Keratinocyte (primary cell): Measurements from ENCODE around the gene EPHB1. TPM values are rescaled to one million over a fixed set of nuclear protein-coding genes. Genes with fewer than 3 reads are reported as not detected.

Experiments
- DNase-seq: peaks from one replicate; pipeline ENCODE4 v3.0.0-alpha.2; 2011; ENCODE audit warnings: low read depth, missing footprints, low spot score
- FAIRE-seq: peaks from 2 replicates; lab custom pipeline; 2011; peaks lifted over from hg19 to GRCh38; lab: Jason Lieb, UNC
- H2AFZ ChIP-seq: 2 replicates; pipeline ENCODE4 v1.6.0; 2012; ENCODE audit warnings: low read length, control low read depth, inconsistent platforms; ENCODE audit not compliant: control insufficient read depth
- H3K27ac ChIP-seq: 2 replicates; pipeline ENCODE4 v1.5.1; 2011; ENCODE audit warnings: low read length; ENCODE audit not compliant: control insufficient read depth, insufficient read depth
- H3K27me3 ChIP-seq: 3 replicates; pipeline ENCODE4 v1.6.0; 2011; ENCODE audit warnings: low read length; ENCODE audit not compliant: control insufficient read depth, insufficient read depth; ENCODE audit errors: extremely low read depth
- H3K36me3 ChIP-seq, 2 experiments: 2 replicates in 1 of 2; 3 replicates in 1 of 2; pipeline ENCODE4 v1.5.1; 2011; ENCODE audit warnings: low read length in 2 of 2, mild to moderate bottlenecking in 1 of 2; ENCODE audit not compliant: control insufficient read depth in 2 of 2, insufficient read depth in 2 of 2; ENCODE audit errors: extremely low read depth in 1 of 2
- H3K4me1 ChIP-seq: 3 replicates; pipeline ENCODE4 v1.5.1; 2011; ENCODE audit warnings: low read length; ENCODE audit not compliant: control insufficient read depth, insufficient read depth; ENCODE audit errors: extremely low read depth
- H3K4me2 ChIP-seq: 3 replicates; pipeline ENCODE4 v1.6.0; 2011; ENCODE audit warnings: low read depth, low read length; ENCODE audit not compliant: control insufficient read depth, insufficient read depth; ENCODE audit errors: extremely low read depth
- H3K4me3 ChIP-seq, 3 experiments: fragments of 200-600 bp in 1 of 3; sonication (generic) in 1 of 3; 2 replicates in 2 of 3; 3 replicates in 1 of 3; pipeline ENCODE4 v1.5.1; 2011 to 2016; ENCODE audit warnings: low read length in 3 of 3, mild to moderate bottlenecking in 3 of 3, control low read depth in 2 of 3, inconsistent platforms in 1 of 3, low read depth in 1 of 3, mixed read lengths in 1 of 3, mixed run types in 1 of 3, moderate library complexity in 1 of 3; ENCODE audit not compliant: control insufficient read depth in 2 of 3, insufficient read depth in 2 of 3; ENCODE audit errors: extremely low read depth in 1 of 3
- H3K79me2 ChIP-seq: 2 replicates; pipeline ENCODE4 v1.6.0; 2012; ENCODE audit warnings: low read length; ENCODE audit not compliant: control insufficient read depth, insufficient read depth
- H3K9ac ChIP-seq: 3 replicates; pipeline ENCODE4 v1.6.0; 2011; ENCODE audit warnings: low read length; ENCODE audit not compliant: control insufficient read depth, insufficient read depth; ENCODE audit errors: extremely low read depth
- H3K9me1 ChIP-seq: 3 replicates; pipeline ENCODE4 v1.6.0; 2011; ENCODE audit warnings: low read length; ENCODE audit not compliant: control insufficient read depth, insufficient read depth; ENCODE audit errors: extremely low read depth
- H3K9me3 ChIP-seq: 2 replicates; pipeline ENCODE4 v1.5.1; 2012; ENCODE audit warnings: low read depth, low read length; ENCODE audit not compliant: control insufficient read depth
- H4K20me1 ChIP-seq: 3 replicates; pipeline ENCODE4 v1.6.0; 2011; ENCODE audit warnings: low read length; ENCODE audit not compliant: control insufficient read depth, insufficient read depth; ENCODE audit errors: extremely low read depth
- CTCF ChIP-seq, 3 experiments: IDR thresholded peaks in 1 of 3; conservative IDR thresholded peaks in 1 of 3; optimal IDR thresholded peaks in 1 of 3; 2 replicates in 2 of 3; 3 replicates in 1 of 3; pipeline versions ENCODE3 to v1.5.1; 2011; ENCODE audit warnings: low read length in 3 of 3, mild to moderate bottlenecking in 3 of 3, moderate library complexity in 2 of 3, control low read depth in 1 of 3, inconsistent platforms in 1 of 3; ENCODE audit not compliant: insufficient read depth in 2 of 3; ENCODE audit errors: extremely low read depth in 1 of 3
- EZH2 ChIP-seq: IDR thresholded peaks from one replicate; pipeline ENCODE4 v1.6.1; 2012; ENCODE audit warnings: inconsistent platforms, mild to moderate bottlenecking, low read length, moderate library complexity
- dilution Hi-C: fragments of 300-500 bp; cut with MboI; formaldehyde crosslinking; loops from one replicate; pipeline ENCODE4 v1.7.0; 2020; ENCODE audit warnings: low sequenced_read_pairs; ENCODE audit not compliant: extremely low pct_ligation_motif_present
- polyA plus RNA-seq, 5 experiments: library from polyadenylated mRNA; depleted of rRNA in 3 of 5; stranded (reverse) in 3 of 5; stranded (forward) in 1 of 5; unstranded in 1 of 5; fragments of >200 nt; gene quantifications; 1 replicate in 1 of 5; 2 replicates in 3 of 5; 3 replicates in 1 of 5; pipeline versions ENCODE4 v1.2.1 to v1.2.3, GENCODE V29; 2011 to 2012; ENCODE audit warnings: missing spikeins in 2 of 5, low read depth in 1 of 5, low replicate concordance in 1 of 5

Gene EPHB1
- polyA plus RNA-seq, 1 donor (not counting 4 experiments of a cell fraction or from before 2014, with no cell fraction given): 0.01 TPM

GRCh38 chr3:135261214-135261775 is 466.2 kb downstream of the EPHB1 start:
- Histone ChIP-seq H3K9ac (no peak overlapping the region), H3K27me3 (no peaks in the 10 kb centered on the region), H3K9me1 (no peaks in the 10 kb centered on the region), H3K27ac (no peak overlapping the region), H3K79me2 (no peaks in the 10 kb centered on the region), H3K4me1 (no peaks in the 10 kb centered on the region), H2AFZ (no peak overlapping the region), H3K4me3 (no peak overlapping the region), H3K9me3 (no peaks in the 10 kb centered on the region), H3K36me3 (no peaks in the 10 kb centered on the region), H4K20me1 (no peaks in the 10 kb centered on the region), H3K4me2 (no peak overlapping the region)
- no peak for TF ChIP-seq EZH2
- no peak for TF ChIP-seq CTCF (optimal IDR thresholded peaks at IDR 0.05 in 1 of 3, IDR thresholded peaks at IDR 0.05 in 1 of 3, conservative IDR thresholded peaks at IDR 0.05 in 1 of 3; ENCODE audit: extremely low read depth in 1 of 3, insufficient read depth in 2 of 3, low read length in 3 of 3)
- no peak for FAIRE-seq
- dilution Hi-C loops: no loop called here
- DNase-seq: no peak

- H3K9ac ChIP-seq: no peak overlapping the region
- H3K4me1 ChIP-seq: no peaks in the 10 kb centered on the region
- no peaks in the 10 kb centered on the region for H3K79me2 ChIP-seq
- no peak overlapping the region for H2AFZ ChIP-seq
- H3K36me3 ChIP-seq: no peaks in the 10 kb centered on the region
- H3K27ac ChIP-seq: no peak overlapping the region
- dilution Hi-C loops: no loop called here
- no peak overlapping the region for H3K4me3 ChIP-seq
- no peaks in the 10 kb centered on the region for H3K9me3 ChIP-seq
- no peaks in the 10 kb centered on the region for H4K20me1 ChIP-seq
- no peak for FAIRE-seq
- H3K9me1 ChIP-seq: no peaks in the 10 kb centered on the region
- no peak overlapping the region for H3K4me2 ChIP-seq
- TF ChIP-seq EZH2 (no peak), CTCF (optimal IDR thresholded peaks at IDR 0.05 in 1 of 3, IDR thresholded peaks at IDR 0.05 in 1 of 3, conservative IDR thresholded peaks at IDR 0.05 in 1 of 3; ENCODE audit: extremely low read depth in 1 of 3, insufficient read depth in 2 of 3, low read length in 3 of 3) (no peak)
- DNase-seq: no peak
- H3K27me3 ChIP-seq: no peaks in the 10 kb centered on the region
These were observed 466.9 kb downstream of the EPHB1 start for GRCh38 chr3:135261916-135262315.
